ENCODE results near the gene RAB40C. TPM values are rescaled to one million over a fixed set of nuclear protein-coding genes. Genes with fewer than 3 reads are reported as not detected.

The RAB40C gene
- total and polyA plus RNA-seq, 2 donors (not counting 1 experiment from before 2014, with no cell fraction given): 3.2 to 11.6 TPM

DNA sequence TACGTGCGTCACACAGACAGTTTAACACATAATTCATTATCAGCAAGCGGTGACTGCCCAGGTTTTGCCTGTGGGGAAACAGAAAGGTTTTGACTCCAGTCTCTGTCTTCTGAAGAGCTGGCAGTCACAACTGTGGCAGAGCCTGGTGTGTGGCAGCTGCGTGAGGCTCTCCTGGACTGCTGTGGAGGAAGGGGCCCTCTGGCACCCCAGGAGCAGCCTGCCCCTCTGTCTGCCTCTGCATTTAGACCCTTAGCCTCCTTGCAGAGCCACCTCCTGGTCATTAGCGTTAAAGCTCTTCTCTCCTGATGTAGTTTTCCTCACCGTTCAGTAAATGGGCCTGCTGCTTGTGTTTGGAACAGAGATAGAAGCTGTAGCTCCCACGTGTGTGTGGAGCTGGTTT is 10.9 kb downstream of the RAB40C start:
- H3K79me2 ChIP-seq (ENCODE audit: control insufficient read depth, insufficient read depth, low read length): peaks cover 2% of the 10 kb centered on the region
- H3K9ac ChIP-seq (ENCODE audit: insufficient read depth, low read length): no peak overlapping the region
- H3K9me3 ChIP-seq (ENCODE audit: control insufficient read depth, insufficient read depth, low read depth, low read length): no peaks in the 10 kb centered on the region
- H3K4me2 ChIP-seq (ENCODE audit: extremely low read depth, insufficient read depth, low read length): no peak overlapping the region
- no peak overlapping the region for H3K27ac ChIP-seq (ENCODE audit: insufficient read depth, low read length)
- H3K4me3 ChIP-seq (replicated peaks in 1 of 4; ENCODE audit: control extremely low read depth in 1 of 4, insufficient read depth in 1 of 4, low read depth in 3 of 4, low read length in 4 of 4): no peak overlapping the region
- H2AFZ ChIP-seq (ENCODE audit: low read length): no peak overlapping the region
- H3K36me3 ChIP-seq (ENCODE audit: control insufficient read depth, insufficient read depth, low read length): no peaks in the 10 kb centered on the region
- H3K4me1 ChIP-seq (ENCODE audit: control insufficient read depth, extremely low read depth, insufficient read depth, low read length): no peaks in the 10 kb centered on the region
- no peak for TF ChIP-seq EZH2 (IDR thresholded peaks at IDR 0.05; ENCODE audit: low read length, missing control alignments)
- TF ChIP-seq, protein P1, sequence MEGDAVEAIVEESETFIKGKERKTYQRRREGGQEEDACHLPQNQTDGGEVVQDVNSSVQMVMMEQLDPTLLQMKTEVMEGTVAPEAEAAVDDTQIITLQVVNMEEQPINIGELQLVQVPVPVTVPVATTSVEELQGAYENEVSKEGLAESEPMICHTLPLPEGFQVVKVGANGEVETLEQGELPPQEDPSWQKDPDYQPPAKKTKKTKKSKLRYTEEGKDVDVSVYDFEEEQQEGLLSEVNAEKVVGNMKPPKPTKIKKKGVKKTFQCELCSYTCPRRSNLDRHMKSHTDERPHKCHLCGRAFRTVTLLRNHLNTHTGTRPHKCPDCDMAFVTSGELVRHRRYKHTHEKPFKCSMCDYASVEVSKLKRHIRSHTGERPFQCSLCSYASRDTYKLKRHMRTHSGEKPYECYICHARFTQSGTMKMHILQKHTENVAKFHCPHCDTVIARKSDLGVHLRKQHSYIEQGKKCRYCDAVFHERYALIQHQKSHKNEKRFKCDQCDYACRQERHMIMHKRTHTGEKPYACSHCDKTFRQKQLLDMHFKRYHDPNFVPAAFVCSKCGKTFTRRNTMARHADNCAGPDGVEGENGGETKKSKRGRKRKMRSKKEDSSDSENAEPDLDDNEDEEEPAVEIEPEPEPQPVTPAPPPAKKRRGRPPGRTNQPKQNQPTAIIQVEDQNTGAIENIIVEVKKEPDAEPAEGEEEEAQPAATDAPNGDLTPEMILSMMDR (conservative IDR thresholded peaks at IDR 0.05 in 1 of 2, IDR thresholded peaks at IDR 0.05 in 1 of 2; ENCODE audit: low read depth in 1 of 2, low read length in 2 of 2): peak in 1 of 2 donors; percentile 21
- H3K27me3 ChIP-seq (ENCODE audit: control insufficient read depth, insufficient read depth, low read length): no peaks in the 10 kb centered on the region
- DNase-seq (ENCODE audit: low read depth in 2 of 2): peak in 1 of 2 donors; percentile 12
- no peaks in the 10 kb centered on the region for H4K20me1 ChIP-seq (ENCODE audit: control insufficient read depth, extremely low read depth, insufficient read depth, low read length)

DNA sequence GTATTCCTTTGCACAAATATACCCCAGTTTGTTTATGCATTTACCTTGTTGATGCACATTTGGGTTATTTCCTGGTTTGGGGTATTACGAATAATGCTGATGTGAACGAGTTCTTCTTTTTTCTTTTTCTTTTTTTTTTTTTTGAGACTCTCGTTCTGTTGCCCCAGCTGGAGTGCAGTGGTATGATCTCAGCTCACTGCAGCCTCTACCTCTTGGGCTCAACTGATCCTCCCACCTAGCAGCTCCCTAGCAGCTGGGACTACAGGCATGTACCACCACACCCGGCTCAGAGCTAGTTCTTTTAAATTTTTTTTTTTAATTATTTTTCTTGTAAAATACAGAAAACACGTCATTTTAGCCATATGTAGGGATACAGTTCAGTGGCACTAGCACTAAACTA is 14.1 kb downstream of the RAB40C start:
- Histone ChIP-seq H3K36me3 (ENCODE audit: control insufficient read depth, insufficient read depth, low read length) (no peaks in the 10 kb centered on the region), H3K27ac (ENCODE audit: insufficient read depth, low read length) (no peak overlapping the region), H4K20me1 (ENCODE audit: control insufficient read depth, extremely low read depth, insufficient read depth, low read length) (no peaks in the 10 kb centered on the region), H3K4me3 (replicated peaks in 1 of 4; ENCODE audit: control extremely low read depth in 1 of 4, insufficient read depth in 1 of 4, low read depth in 3 of 4, low read length in 4 of 4) (no peak overlapping the region), H3K79me2 (ENCODE audit: control insufficient read depth, insufficient read depth, low read length) (no peaks in the 10 kb centered on the region), H2AFZ (ENCODE audit: low read length) (no peak overlapping the region), H3K9me3 (ENCODE audit: control insufficient read depth, insufficient read depth, low read depth, low read length) (no peaks in the 10 kb centered on the region), H3K4me1 (ENCODE audit: control insufficient read depth, extremely low read depth, insufficient read depth, low read length) (no peaks in the 10 kb centered on the region), H3K9ac (ENCODE audit: insufficient read depth, low read length) (no peak overlapping the region), H3K27me3 (ENCODE audit: control insufficient read depth, insufficient read depth, low read length) (no peaks in the 10 kb centered on the region), H3K4me2 (ENCODE audit: extremely low read depth, insufficient read depth, low read length) (no peak overlapping the region)
- no peak for DNase-seq (ENCODE audit: low read depth in 2 of 2)
- no peak for TF ChIP-seq EZH2 (IDR thresholded peaks at IDR 0.05; ENCODE audit: low read length, missing control alignments)
- TF ChIP-seq, protein P1 (conservative IDR thresholded peaks at IDR 0.05 in 1 of 2, IDR thresholded peaks at IDR 0.05 in 1 of 2; ENCODE audit: low read depth in 1 of 2, low read length in 2 of 2): no peak

DNA sequence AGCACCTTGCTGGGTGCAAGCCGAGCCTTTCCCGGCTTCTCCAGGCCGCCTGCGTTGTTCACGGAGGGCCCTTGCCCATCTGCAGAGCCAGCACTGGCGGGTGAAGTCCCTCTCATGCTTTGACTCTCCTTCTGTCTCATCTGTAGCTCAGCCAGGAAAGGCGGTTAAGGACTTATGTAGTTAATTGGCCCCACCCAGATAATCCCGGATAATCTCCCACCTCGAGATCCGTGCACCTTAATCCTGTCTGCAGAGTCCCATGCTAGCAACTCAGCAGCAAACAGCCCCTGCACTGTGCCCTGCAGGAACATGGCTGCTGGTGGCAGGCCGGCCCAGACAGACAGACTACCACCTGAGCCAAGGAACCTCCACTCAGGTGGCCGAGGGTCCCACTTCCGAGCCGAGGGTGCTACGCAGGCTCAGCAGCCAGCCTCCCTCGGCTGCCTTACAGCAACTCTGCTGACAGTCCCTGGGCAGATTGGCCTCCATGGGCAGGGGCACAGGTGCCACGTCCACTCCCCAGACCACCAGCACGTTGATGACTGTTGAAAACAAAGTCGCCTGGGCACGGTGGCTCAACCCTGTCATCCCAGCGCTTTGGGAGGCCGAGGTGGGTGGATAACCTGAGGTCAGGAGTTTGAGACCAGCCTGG is 16.9 kb downstream of the RAB40C start:
- H3K9ac ChIP-seq (ENCODE audit: insufficient read depth, low read length): no peak overlapping the region
- no peaks in the 10 kb centered on the region for H4K20me1 ChIP-seq (ENCODE audit: control insufficient read depth, extremely low read depth, insufficient read depth, low read length)
- H3K79me2 ChIP-seq (ENCODE audit: control insufficient read depth, insufficient read depth, low read length): no peaks in the 10 kb centered on the region
- no peak overlapping the region for H2AFZ ChIP-seq (ENCODE audit: low read length)
- H3K4me1 ChIP-seq (ENCODE audit: control insufficient read depth, extremely low read depth, insufficient read depth, low read length): no peaks in the 10 kb centered on the region
- no peak overlapping the region for H3K4me2 ChIP-seq (ENCODE audit: extremely low read depth, insufficient read depth, low read length)
- no peak for DNase-seq (ENCODE audit: low read depth in 2 of 2)
- no peak overlapping the region for H3K27ac ChIP-seq (ENCODE audit: insufficient read depth, low read length)
- no peaks in the 10 kb centered on the region for H3K36me3 ChIP-seq (ENCODE audit: control insufficient read depth, insufficient read depth, low read length)
- H3K9me3 ChIP-seq (ENCODE audit: control insufficient read depth, insufficient read depth, low read depth, low read length): no peaks in the 10 kb centered on the region
- H3K4me3 ChIP-seq (replicated peaks in 1 of 4; ENCODE audit: control extremely low read depth in 1 of 4, insufficient read depth in 1 of 4, low read depth in 3 of 4, low read length in 4 of 4): no peak overlapping the region
- no peaks in the 10 kb centered on the region for H3K27me3 ChIP-seq (ENCODE audit: control insufficient read depth, insufficient read depth, low read length)
- TF ChIP-seq, protein P1 (conservative IDR thresholded peaks at IDR 0.05 in 1 of 2, IDR thresholded peaks at IDR 0.05 in 1 of 2; ENCODE audit: low read depth in 1 of 2, low read length in 2 of 2): no peak
- no peak for TF ChIP-seq EZH2 (IDR thresholded peaks at IDR 0.05; ENCODE audit: low read length, missing control alignments)

Data from fibroblast of lung (primary cell).